B cell (primary cell): ENCODE results near the gene MTLN. TPM values are rescaled to one million over a fixed set of nuclear protein-coding genes. Genes with fewer than 3 reads are reported as not detected.

Experiments
- ATAC-seq: fragments of 200-7000 bp; cut with Tn5 transposase; one replicate; pipeline ENCODE4 v1.10.0; 2021; ENCODE audit warnings: low read depth, mild to moderate bottlenecking, moderate number of reproducible peaks, moderate library complexity
- CTCF ChIA-PET: fragments of 350-600 bp; sonication (Branson Sonifier 250); formaldehyde crosslinking; loops from one replicate; lab custom pipeline; 2021; ENCODE audit warnings: antibody characterized with exemption, inconsistent platforms; lab: Charles Lee
- POLR2A ChIA-PET: fragments of 350-600 bp; sonication (Branson Sonifier 250); formaldehyde crosslinking; loops from one replicate; lab custom pipeline; 2021; ENCODE audit warnings: antibody characterized with exemption; lab: Charles Lee
- DNase-seq: peaks from one replicate; pipeline ENCODE4 v3.0.0; 2013
- H2AFZ ChIP-seq: 2 replicates; pipeline ENCODE4 v1.6.1; 2012; ENCODE audit warnings: mild to moderate bottlenecking, low read depth, low read length; ENCODE audit not compliant: insufficient read depth, poor library complexity, severe bottlenecking
- H3K27ac ChIP-seq, 2 donors: 1 replicate in 1 of 2; 2 replicates in 1 of 2; pipeline ENCODE4 v1.5.1; 2012 to 2013; ENCODE audit warnings: low read length in 2 of 2, mild to moderate bottlenecking in 2 of 2, moderate library complexity in 1 of 2
- H3K27me3 ChIP-seq, 4 experiments: fragments of 200-600 bp in 1 of 4; sonication (generic) in 1 of 4; replicated peaks in 1 of 4; 1 replicate in 2 of 4; 2 replicates in 2 of 4; pipeline versions ENCODE4 v1.6.1 to v1.7.0; 2013 to 2016; ENCODE audit warnings: low read length in 3 of 4, mild to moderate bottlenecking in 2 of 4, mixed read lengths in 1 of 4, moderate library complexity in 1 of 4; ENCODE audit not compliant: insufficient read depth in 4 of 4, control insufficient read depth in 3 of 4; ENCODE audit errors: control extremely low read depth in 1 of 4
- H3K36me3 ChIP-seq, 2 experiments: replicated peaks in 1 of 2; 1 replicate in 1 of 2; 2 replicates in 1 of 2; pipeline versions ENCODE4 v1.6.1 to v1.7.1; 2013; ENCODE audit warnings: low read length in 1 of 2; ENCODE audit not compliant: insufficient read depth in 2 of 2, control insufficient read depth in 1 of 2; ENCODE audit errors: control extremely low read depth in 1 of 2, extremely low read depth in 1 of 2
- H3K4me1 ChIP-seq, 2 donors: fragments of 200-600 bp in 1 of 2; sonication (generic) in 1 of 2; 1 replicate in 1 of 2; 2 replicates in 1 of 2; pipeline versions ENCODE4 v1.5.1 to v1.6.1; 2013 to 2017; ENCODE audit warnings: low read length in 2 of 2; ENCODE audit not compliant: control insufficient read depth in 2 of 2, insufficient read depth in 2 of 2
- H3K4me2 ChIP-seq: replicated peaks from 2 replicates; pipeline ENCODE3; 2012; ENCODE audit warnings: mild to moderate bottlenecking, low read depth, low read length; ENCODE audit not compliant: poor library complexity, severe bottlenecking
- H3K4me3 ChIP-seq, 5 experiments: fragments of 200-600 bp in 1 of 5; sonication (generic) in 1 of 5; 1 replicate in 3 of 5; 2 replicates in 2 of 5; pipeline versions ENCODE4 v1.5.1 to v1.7.0; 2011 to 2016; ENCODE audit warnings: low read length in 4 of 5, mild to moderate bottlenecking in 4 of 5, low read depth in 2 of 5, control low read depth in 1 of 5, moderate library complexity in 1 of 5; ENCODE audit not compliant: insufficient read depth in 1 of 5; ENCODE audit errors: control extremely low read depth in 1 of 5, extremely low read depth in 1 of 5
- H3K79me2 ChIP-seq: fragments of 200-600 bp; sonication (generic); one replicate; pipeline ENCODE4 v1.6.0; 2016; ENCODE audit warnings: low read length; ENCODE audit not compliant: control insufficient read depth, insufficient read depth
- H3K9ac ChIP-seq: fragments of 200-600 bp; sonication (generic); 2 replicates; pipeline ENCODE4 v1.6.1; 2017; ENCODE audit warnings: mild to moderate bottlenecking, low read length, moderate library complexity
- H3K9me3 ChIP-seq, 3 donors: one replicate each; pipeline versions ENCODE4 v1.6.1 to v1.7.1; 2013; ENCODE audit warnings: low read length in 2 of 3; ENCODE audit not compliant: control insufficient read depth in 2 of 3, insufficient read depth in 1 of 3; ENCODE audit errors: control extremely low read depth in 1 of 3
- H4K20me1 ChIP-seq: 2 replicates; pipeline ENCODE4 v1.6.0; 2012; ENCODE audit warnings: mild to moderate bottlenecking, low read length; ENCODE audit not compliant: insufficient read depth, control insufficient read depth, poor library complexity, severe bottlenecking
- H3K27ac Mint-ChIP-seq: one replicate; pipeline ENCODE4 v1.8.0; 2021; ENCODE audit warnings: mixed read lengths
- H3K27me3 Mint-ChIP-seq: one replicate; pipeline ENCODE4 v1.8.0; 2021; ENCODE audit warnings: mixed read lengths
- H3K4me1 Mint-ChIP-seq: one replicate; pipeline ENCODE4 v1.8.0; 2021; ENCODE audit warnings: mixed read lengths
- H3K4me3 Mint-ChIP-seq: one replicate; pipeline ENCODE4 v1.8.0; 2021; ENCODE audit warnings: mixed read lengths
- H3K9me3 Mint-ChIP-seq: one replicate; pipeline ENCODE4 v1.8.0; 2022; ENCODE audit warnings: mixed read lengths; ENCODE audit not compliant: insufficient read depth
- EZH2 ChIP-seq: IDR thresholded peaks from 2 replicates; pipeline ENCODE4 v1.6.1; 2012; ENCODE audit warnings: borderline replicate concordance, low read depth, mild to moderate bottlenecking, moderate library complexity, low read length; ENCODE audit not compliant: insufficient read depth, poor library complexity, severe bottlenecking
- WGBS: methylation state at CpG from one replicate; pipeline ENCODE4 v1.1.5; 2013; ENCODE audit warnings: missing lambda C conversion rate; ENCODE audit not compliant: insufficient coverage; 5-methylcytosine and 5-hydroxymethylcytosine counted together
- intact Hi-C: fragments of 100-400 bp; cut with micrococcal nuclease; formaldehyde crosslinking; loops from one replicate; pipeline ENCODE4 v1.10.0; 2022
- polyA plus RNA-seq: library from polyadenylated mRNA; depleted of rRNA; stranded (reverse); fragments of >200 nt; gene quantifications from 2 replicates; pipeline ENCODE4 v1.2.3, GENCODE V29; 2012
- total RNA-seq, 2 donors: library from RNA; stranded (reverse); fragments of 120-200 nt in 1 of 2; gene quantifications; 1 replicate in 1 of 2; 2 replicates in 1 of 2; pipeline versions ENCODE4 v1.2.3 to v1.2.4, GENCODE V29; 2013 to 2022
- TF ChIP-seq, protein P1 (sequence below): fragments of 200-600 bp; IDR thresholded peaks from one replicate; pipeline ENCODE4 v1.8.0; 2022; ENCODE audit warnings: antibody characterized with exemption, mild to moderate bottlenecking

MTLN gene
- total and polyA plus RNA-seq, 2 donors (not counting 1 experiment from before 2014, with no cell fraction given): 23.2 to 27.2 TPM

DNA sequence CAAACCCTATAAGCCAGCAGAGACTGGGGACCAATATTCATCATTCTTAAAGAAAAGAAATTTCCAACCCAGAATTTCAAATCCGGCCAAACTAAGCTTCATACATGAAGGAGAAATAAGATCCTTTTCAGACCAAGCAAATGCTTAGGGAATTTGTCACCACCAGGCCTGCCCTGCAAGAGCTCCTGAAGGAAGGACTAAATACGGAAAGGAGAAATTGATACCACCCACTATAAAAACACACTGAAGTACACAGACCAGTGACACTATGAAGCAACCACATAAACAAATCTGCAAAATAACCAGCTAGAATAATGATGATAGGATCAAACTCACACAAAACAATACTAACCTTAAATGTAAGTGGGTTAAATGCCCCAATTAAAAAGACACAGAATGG lies 29.9 kb downstream of the MTLN start:
- no peaks in the 10 kb centered on the region for H3K36me3 ChIP-seq
- H3K4me3 ChIP-seq: no peak overlapping the region
- no peak overlapping the region for H3K4me2 ChIP-seq
- peaks cover 14% of the 10 kb centered on the region for H3K9me3 Mint-ChIP-seq
- no peaks in the 10 kb centered on the region for H3K4me1 ChIP-seq
- H3K27ac Mint-ChIP-seq: no peak overlapping the region
- H3K27me3 Mint-ChIP-seq: peaks cover 20% of the 10 kb centered on the region
- no peak overlapping the region for H2AFZ ChIP-seq
- no peaks in the 10 kb centered on the region for H3K4me1 Mint-ChIP-seq
- peaks cover 0 to 19% (median 0%) of the 10 kb centered on the region in 3 donors for H3K9me3 ChIP-seq
- no peak overlapping the region for H3K4me3 Mint-ChIP-seq
- H3K27me3 ChIP-seq: peaks cover 0 to 5% (median 0%) of the 10 kb centered on the region in 4 experiments
- no peak for ATAC-seq
- TF ChIP-seq, protein P1, sequence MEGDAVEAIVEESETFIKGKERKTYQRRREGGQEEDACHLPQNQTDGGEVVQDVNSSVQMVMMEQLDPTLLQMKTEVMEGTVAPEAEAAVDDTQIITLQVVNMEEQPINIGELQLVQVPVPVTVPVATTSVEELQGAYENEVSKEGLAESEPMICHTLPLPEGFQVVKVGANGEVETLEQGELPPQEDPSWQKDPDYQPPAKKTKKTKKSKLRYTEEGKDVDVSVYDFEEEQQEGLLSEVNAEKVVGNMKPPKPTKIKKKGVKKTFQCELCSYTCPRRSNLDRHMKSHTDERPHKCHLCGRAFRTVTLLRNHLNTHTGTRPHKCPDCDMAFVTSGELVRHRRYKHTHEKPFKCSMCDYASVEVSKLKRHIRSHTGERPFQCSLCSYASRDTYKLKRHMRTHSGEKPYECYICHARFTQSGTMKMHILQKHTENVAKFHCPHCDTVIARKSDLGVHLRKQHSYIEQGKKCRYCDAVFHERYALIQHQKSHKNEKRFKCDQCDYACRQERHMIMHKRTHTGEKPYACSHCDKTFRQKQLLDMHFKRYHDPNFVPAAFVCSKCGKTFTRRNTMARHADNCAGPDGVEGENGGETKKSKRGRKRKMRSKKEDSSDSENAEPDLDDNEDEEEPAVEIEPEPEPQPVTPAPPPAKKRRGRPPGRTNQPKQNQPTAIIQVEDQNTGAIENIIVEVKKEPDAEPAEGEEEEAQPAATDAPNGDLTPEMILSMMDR: no peak
- no peak for TF ChIP-seq EZH2
- intact Hi-C loops: no loop called here
- ChIA-PET CTCF (interaction anchor here (1.3 kb wide), 1 partner anchor 13 kb away, joined by 3 read pairs; no protein-coding TSS in a partner anchor), POLR2A (no interaction called here)
- DNase-seq: no peak
- H3K79me2 ChIP-seq: no peaks in the 10 kb centered on the region
- H3K27ac ChIP-seq: no peak overlapping the region
- no peak overlapping the region for H3K9ac ChIP-seq
- H4K20me1 ChIP-seq: no peaks in the 10 kb centered on the region
- 60% methylated on average over 1 of the region's 2 CpGs for WGBS

GRCh38 chr2:110180036-110180435 lies 32.3 kb downstream of the MTLN start:
- H3K9ac ChIP-seq: no peak overlapping the region
- H3K4me3 ChIP-seq: no peak overlapping the region
- intact Hi-C loops: no loop called here
- DNase-seq (no peak), ATAC-seq (no peak)
- Mint-ChIP-seq H3K9me3 (peaks cover 14% of the 10 kb centered on the region), H3K4me3 (no peak overlapping the region), H3K4me1 (no peaks in the 10 kb centered on the region), H3K27me3 (peaks cover 20% of the 10 kb centered on the region), H3K27ac (no peak overlapping the region)
- H3K9me3 ChIP-seq: peaks cover 0 to 10% (median 0%) of the 10 kb centered on the region in 3 donors
- no peak overlapping the region for H2AFZ ChIP-seq
- no peaks in the 10 kb centered on the region for H3K36me3 ChIP-seq
- no peak for TF ChIP-seq EZH2
- TF ChIP-seq, protein P1: no peak
- no peaks in the 10 kb centered on the region for H3K79me2 ChIP-seq
- ChIA-PET POLR2A (no interaction called here), CTCF (no interaction called here)
- H3K4me1 ChIP-seq: no peaks in the 10 kb centered on the region
- no peak overlapping the region for H3K27ac ChIP-seq
- H3K27me3 ChIP-seq: peaks cover 0 to 3% (median under 1%) of the 10 kb centered on the region in 4 experiments
- no peak overlapping the region for H3K4me2 ChIP-seq
- H4K20me1 ChIP-seq: no peaks in the 10 kb centered on the region
